PFSK-1 (cell line): ENCODE measurements around the gene C16orf54.

ENCODE experiments used
- FOXP2 ChIP-seq: optimal IDR thresholded peaks from 2 replicates; pipeline ENCODE3; 2011; ENCODE audit warnings: borderline replicate concordance, control low read depth, inconsistent platforms; ENCODE audit not compliant: insufficient read depth; ENCODE audit errors: extremely low read length, extremely low read depth
- POLR2AphosphoS5 ChIP-seq: IDR thresholded peaks from 2 replicates; pipeline ENCODE4 v1.6.1; 2012; ENCODE audit warnings: low read depth, mild to moderate bottlenecking, control low read depth, low read length, moderate library complexity
- REST ChIP-seq, 2 experiments: IDR thresholded peaks; 2 replicates each; pipeline versions ENCODE4 v1.6.1 to v1.8.0; 2011 to 2012; ENCODE audit warnings: low read depth in 2 of 2, low read length in 2 of 2, control low read depth in 1 of 2, inconsistent platforms in 1 of 2, mild to moderate bottlenecking in 1 of 2, moderate library complexity in 1 of 2; ENCODE audit not compliant: insufficient read depth in 1 of 2
- SIN3A ChIP-seq: IDR thresholded peaks from 2 replicates; pipeline ENCODE4 v1.6.1; 2012; ENCODE audit warnings: mild to moderate bottlenecking, low read length, moderate library complexity, borderline replicate concordance; ENCODE audit not compliant: insufficient read depth
- TAF1 ChIP-seq: IDR thresholded peaks from 2 replicates; pipeline ENCODE4 v1.6.1; 2012; ENCODE audit warnings: low read length, control low read depth, borderline replicate concordance; ENCODE audit not compliant: insufficient read depth

The C16orf54 gene

GRCh38 chr16:29729116-29729521 is 16.7 kb downstream of the C16orf54 start:
- TF ChIP-seq FOXP2 (no peak), TAF1 (no peak), POLR2AphosphoS5 (no peak), REST (IDR thresholded peaks at IDR 0.05; ENCODE audit: insufficient read depth in 1 of 2, low read depth in 2 of 2, low read length in 2 of 2) (no peak), SIN3A (no peak)

- no peak for TF ChIP-seq TAF1
- TF ChIP-seq SIN3A = no peak
- no peak for TF ChIP-seq POLR2AphosphoS5
- no peak for TF ChIP-seq FOXP2
- no peak for TF ChIP-seq REST (IDR thresholded peaks at IDR 0.05; ENCODE audit: insufficient read depth in 1 of 2, low read depth in 2 of 2, low read length in 2 of 2)
These were observed 18.3 kb downstream of the C16orf54 start for GRCh38 chr16:29727452-29727851.

GRCh38 chr16:29726845-29727377 is 18.9 kb downstream of the C16orf54 start:
- TF ChIP-seq FOXP2 (no peak), POLR2AphosphoS5 (no peak), SIN3A (no peak)

- TF ChIP-seq FOXP2 = no peak
- no peak for TF ChIP-seq TAF1
- no peak for TF ChIP-seq REST (IDR thresholded peaks at IDR 0.05; ENCODE audit: insufficient read depth in 1 of 2, low read depth in 2 of 2, low read length in 2 of 2)
- TF ChIP-seq POLR2AphosphoS5 = no peak
- no peak for TF ChIP-seq SIN3A
These were observed 25.1 kb downstream of the C16orf54 start for GRCh38 chr16:29720703-29721102.

GRCh38 chr16:29719063-29719462 is 26.7 kb downstream of the C16orf54 start:
- TF ChIP-seq POLR2AphosphoS5 (no peak), SIN3A (no peak), TAF1 (no peak)

GRCh38 chr16:29717113-29717512 is 28.7 kb downstream of the C16orf54 start:
- no peak for TF ChIP-seq REST (IDR thresholded peaks at IDR 0.05; ENCODE audit: insufficient read depth in 1 of 2, low read depth in 2 of 2, low read length in 2 of 2)
- no peak for TF ChIP-seq POLR2AphosphoS5
